Measurements from ENCODE around the gene PCDH9. TPM values are rescaled to one million over a fixed set of nuclear protein-coding genes. Genes with fewer than 3 reads are reported as not detected.
A peak's percentile ranks its signal among the peaks of the same experiment; 100 is the strongest.

The PCDH9 gene
- total RNA-seq, 1 experiment from 2014 or later, result 2.2 TPM

- no peak for DNase-seq (ENCODE audit: low read depth in 1 of 2, low spot score in 2 of 2)
Observed at GRCh38 chr13:67231289-67232000, 1.3 kb upstream of the PCDH9 start.

GRCh38 chr13:67230404-67231288 lies 510 bp upstream of the PCDH9 start:
- Histone ChIP-seq H3K36me3 (no peaks in the 10 kb centered on the region), H3K27ac (no peak overlapping the region), H3K4me1 (replicated peaks) (no peaks in the 10 kb centered on the region), H3K4me3 (peak overlapping the region; percentile 61), H3K27me3 (replicated peaks) (no peaks in the 10 kb centered on the region), H3K9me3 (replicated peaks) (no peaks in the 10 kb centered on the region)
- DNase-seq (ENCODE audit: low read depth in 1 of 2, low spot score in 2 of 2), result peak; percentile 92 to 95

More at GRCh38 chr13:67231289-67232000, 1.3 kb upstream of the PCDH9 start:
- Histone ChIP-seq H3K36me3 (no peaks in the 10 kb centered on the region), H3K4me1 (replicated peaks) (no peaks in the 10 kb centered on the region), H3K4me3 (peak overlapping the region; percentile 61), H3K9me3 (replicated peaks) (no peaks in the 10 kb centered on the region), H3K27me3 (replicated peaks) (no peaks in the 10 kb centered on the region), H3K27ac (no peak overlapping the region)

DNA sequence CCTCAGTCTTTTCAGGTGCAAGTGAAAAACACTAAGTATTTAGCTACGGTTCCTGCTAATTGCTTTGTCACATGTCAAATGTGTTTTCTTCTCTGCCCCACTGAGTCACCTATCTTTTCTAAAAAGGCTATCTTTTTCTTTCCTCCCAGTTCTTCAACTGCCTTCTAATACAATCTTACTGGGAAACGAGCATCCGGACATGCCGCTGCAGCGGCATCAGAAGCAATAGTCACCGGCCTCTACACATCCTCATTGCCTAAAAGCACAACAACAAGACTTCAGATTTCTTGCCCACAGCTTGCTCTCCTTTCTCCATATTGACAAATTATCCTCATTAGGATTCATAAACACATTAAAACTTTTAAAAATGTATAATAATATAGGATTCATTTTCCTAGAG lies 1.2 kb downstream of the PCDH9 start:
- no peak overlapping the region for H3K27ac ChIP-seq
- peak in 1 of 2 experiments; percentile 3 for DNase-seq (ENCODE audit: low read depth in 1 of 2, low spot score in 2 of 2)
- H3K27me3 ChIP-seq (replicated peaks), result no peaks in the 10 kb centered on the region
- H3K4me1 ChIP-seq (replicated peaks), result no peaks in the 10 kb centered on the region
- no peaks in the 10 kb centered on the region for H3K36me3 ChIP-seq
- H3K4me3 ChIP-seq, result peak overlapping the region; percentile 61
- H3K9me3 ChIP-seq (replicated peaks), result no peaks in the 10 kb centered on the region

GRCh38 chr13:67228031-67228430 lies 2.1 kb downstream of the PCDH9 start:
- Histone ChIP-seq H3K27me3 (replicated peaks) (no peaks in the 10 kb centered on the region), H3K36me3 (no peaks in the 10 kb centered on the region), H3K4me1 (replicated peaks) (no peaks in the 10 kb centered on the region), H3K9me3 (replicated peaks) (no peaks in the 10 kb centered on the region), H3K4me3 (no peak overlapping the region), H3K27ac (no peak overlapping the region)
- DNase-seq (ENCODE audit: low read depth in 1 of 2, low spot score in 2 of 2), result no peak

GRCh38 chr13:67227131-67227983 lies 2.8 kb downstream of the PCDH9 start:
- Histone ChIP-seq H3K4me1 (replicated peaks) (no peaks in the 10 kb centered on the region), H3K9me3 (replicated peaks) (no peaks in the 10 kb centered on the region), H3K36me3 (no peaks in the 10 kb centered on the region), H3K27me3 (replicated peaks) (no peaks in the 10 kb centered on the region), H3K4me3 (no peak overlapping the region), H3K27ac (no peak overlapping the region)
- DNase-seq (ENCODE audit: low read depth in 1 of 2, low spot score in 2 of 2), result no peak

GRCh38 chr13:67226696-67227095 lies 3.4 kb downstream of the PCDH9 start:
- DNase-seq (ENCODE audit: low read depth in 1 of 2, low spot score in 2 of 2), result no peak
- Histone ChIP-seq H3K4me3 (no peak overlapping the region), H3K36me3 (no peaks in the 10 kb centered on the region), H3K4me1 (replicated peaks) (no peaks in the 10 kb centered on the region), H3K27ac (no peak overlapping the region), H3K9me3 (replicated peaks) (no peaks in the 10 kb centered on the region), H3K27me3 (replicated peaks) (no peaks in the 10 kb centered on the region)

GRCh38 chr13:67225252-67226159 lies 4.6 kb downstream of the PCDH9 start:
- Histone ChIP-seq H3K27me3 (replicated peaks) (no peaks in the 10 kb centered on the region), H3K27ac (no peak overlapping the region), H3K36me3 (no peaks in the 10 kb centered on the region), H3K9me3 (replicated peaks) (no peaks in the 10 kb centered on the region), H3K4me1 (replicated peaks) (no peaks in the 10 kb centered on the region), H3K4me3 (no peak overlapping the region)
- no peak for DNase-seq (ENCODE audit: low read depth in 1 of 2, low spot score in 2 of 2)

- H3K36me3 ChIP-seq, result no peaks in the 10 kb centered on the region
- no peak overlapping the region for H3K27ac ChIP-seq
- DNase-seq (ENCODE audit: low read depth in 1 of 2, low spot score in 2 of 2), result peak; percentile 50 to 61
- H3K27me3 ChIP-seq (replicated peaks), result no peaks in the 10 kb centered on the region
- no peaks in the 10 kb centered on the region for H3K4me1 ChIP-seq (replicated peaks)
- no peaks in the 10 kb centered on the region for H3K9me3 ChIP-seq (replicated peaks)
- H3K4me3 ChIP-seq, result no peak overlapping the region
Observed at GRCh38 chr13:67224148-67224846, 5.8 kb downstream of the PCDH9 start.

- H3K27me3 ChIP-seq (replicated peaks), result no peaks in the 10 kb centered on the region
- no peak overlapping the region for H3K27ac ChIP-seq
- no peaks in the 10 kb centered on the region for H3K9me3 ChIP-seq (replicated peaks)
- H3K36me3 ChIP-seq, result no peaks in the 10 kb centered on the region
- no peaks in the 10 kb centered on the region for H3K4me1 ChIP-seq (replicated peaks)
- no peak overlapping the region for H3K4me3 ChIP-seq
- no peak for DNase-seq (ENCODE audit: low read depth in 1 of 2, low spot score in 2 of 2)
Observed at GRCh38 chr13:67223742-67224141, 6.4 kb downstream of the PCDH9 start.

DNA sequence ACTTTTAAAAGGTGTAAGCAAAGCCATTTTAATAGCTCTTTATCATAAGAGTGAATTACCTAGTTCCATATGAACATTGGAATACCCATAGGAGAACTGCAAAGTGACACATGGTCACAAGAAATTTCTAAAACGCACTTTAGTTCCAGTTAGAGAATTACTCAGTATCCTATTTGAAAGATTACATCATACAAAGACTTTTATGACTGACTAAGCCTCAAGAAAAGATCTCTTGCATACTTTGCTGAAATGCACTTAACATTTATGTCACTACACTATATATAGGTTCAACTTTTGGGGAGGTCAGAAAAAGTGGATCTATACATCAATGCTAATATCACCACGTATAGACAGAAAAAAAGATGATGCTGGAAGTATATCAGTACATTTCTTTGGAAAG lies 7.1 kb downstream of the PCDH9 start:
- H3K4me3 ChIP-seq, result no peak overlapping the region
- DNase-seq (ENCODE audit: low read depth in 1 of 2, low spot score in 2 of 2), result no peak
- H3K27me3 ChIP-seq (replicated peaks), result no peaks in the 10 kb centered on the region
- no peak overlapping the region for H3K27ac ChIP-seq
- H3K9me3 ChIP-seq (replicated peaks), result no peaks in the 10 kb centered on the region
- no peaks in the 10 kb centered on the region for H3K4me1 ChIP-seq (replicated peaks)
- no peaks in the 10 kb centered on the region for H3K36me3 ChIP-seq

- Histone ChIP-seq H3K9me3 (replicated peaks) (no peaks in the 10 kb centered on the region), H3K27me3 (replicated peaks) (no peaks in the 10 kb centered on the region), H3K36me3 (no peaks in the 10 kb centered on the region), H3K4me1 (replicated peaks) (no peaks in the 10 kb centered on the region), H3K27ac (no peak overlapping the region), H3K4me3 (no peak overlapping the region)
- DNase-seq (ENCODE audit: low read depth in 1 of 2, low spot score in 2 of 2), result no peak
Observed at GRCh38 chr13:67221630-67222226, 8.4 kb downstream of the PCDH9 start.

DNA sequence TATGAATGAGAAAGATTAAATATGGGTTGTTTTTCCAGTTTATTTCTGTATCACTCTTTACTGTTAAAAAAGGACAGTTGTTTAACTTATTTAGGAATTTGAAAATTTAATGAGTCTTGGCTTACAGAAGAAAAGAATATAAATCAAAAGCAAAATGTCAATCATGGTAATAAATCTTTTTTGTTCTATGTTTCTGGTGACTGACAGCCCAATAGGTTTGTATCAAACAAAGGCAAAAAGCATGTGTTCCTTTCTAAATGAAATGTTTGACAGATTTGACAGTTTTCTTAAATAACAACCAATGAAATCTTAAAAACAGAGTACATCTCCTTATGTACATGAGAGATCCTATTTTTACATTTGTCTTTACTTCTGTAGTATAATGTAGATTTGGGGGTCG lies 11.0 kb downstream of the PCDH9 start:
- Histone ChIP-seq H3K9me3 (replicated peaks) (no peaks in the 10 kb centered on the region), H3K4me3 (no peak overlapping the region), H3K27ac (no peak overlapping the region), H3K36me3 (no peaks in the 10 kb centered on the region), H3K4me1 (replicated peaks) (no peaks in the 10 kb centered on the region), H3K27me3 (replicated peaks) (no peaks in the 10 kb centered on the region)
- DNase-seq (ENCODE audit: low read depth in 1 of 2, low spot score in 2 of 2), result no peak
